Heart left ventricle (tissue), 13 donors: ENCODE results near the gene NCK2.

Experiments used
- POLR2A ChIP-seq, 2 donors: fragments of 450-650 bp; IDR thresholded peaks; one replicate each; pipeline ENCODE4 v1.6.1; 2017; ENCODE audit warnings: antibody characterized with exemption in 2 of 2, mild to moderate bottlenecking in 2 of 2, moderate library complexity in 2 of 2
- TF ChIP-seq, protein P1 (sequence below), 12 donors: fragments of 200-600 bp; sonication (generic) in 4 of 12; IDR thresholded peaks; one replicate each; pipeline versions ENCODE4 v1.5.0 to v1.8.0; 2018 to 2022; ENCODE audit warnings: antibody characterized with exemption in 12 of 12, mild to moderate bottlenecking in 5 of 12
- donor health status: ischemic (EF 13 %, LVEDD 7.1; RV severe dilation, severe dysfunction).
- donor health status: DM: no; HTN: yes; CAD: no.
- donor health status: DM: no; HTN: no; CAD: no.
- donor health status: ischemic (EF 25% LVEDD 6.9; RV normal size, moderate dysfunction).
- donor health status: ischemic (EF 25% LVEDD 5.7; RV mildly dilated, moderate dysfunction).
- donor health status: ischemic (EF 35%, LVEDD 5.7; RV mildly dilated, moderate dysfunction).
- donor health status: nonischemic (EF 11% LVEDD 7.7; RV severe dilation, severe dysfunction).
- donor health status: DM: yes; HTN: yes; CAD: no.
- donor health status: PGD.
- donor health status: ischemic (EF 29% LVEDD 5.4; RV normal size, mild dysfunction).
- donor health status: nonischemic (EF 23%, LVEDD 6.1; RV moderate dilation, normal function).

- TF ChIP-seq, protein P1, sequence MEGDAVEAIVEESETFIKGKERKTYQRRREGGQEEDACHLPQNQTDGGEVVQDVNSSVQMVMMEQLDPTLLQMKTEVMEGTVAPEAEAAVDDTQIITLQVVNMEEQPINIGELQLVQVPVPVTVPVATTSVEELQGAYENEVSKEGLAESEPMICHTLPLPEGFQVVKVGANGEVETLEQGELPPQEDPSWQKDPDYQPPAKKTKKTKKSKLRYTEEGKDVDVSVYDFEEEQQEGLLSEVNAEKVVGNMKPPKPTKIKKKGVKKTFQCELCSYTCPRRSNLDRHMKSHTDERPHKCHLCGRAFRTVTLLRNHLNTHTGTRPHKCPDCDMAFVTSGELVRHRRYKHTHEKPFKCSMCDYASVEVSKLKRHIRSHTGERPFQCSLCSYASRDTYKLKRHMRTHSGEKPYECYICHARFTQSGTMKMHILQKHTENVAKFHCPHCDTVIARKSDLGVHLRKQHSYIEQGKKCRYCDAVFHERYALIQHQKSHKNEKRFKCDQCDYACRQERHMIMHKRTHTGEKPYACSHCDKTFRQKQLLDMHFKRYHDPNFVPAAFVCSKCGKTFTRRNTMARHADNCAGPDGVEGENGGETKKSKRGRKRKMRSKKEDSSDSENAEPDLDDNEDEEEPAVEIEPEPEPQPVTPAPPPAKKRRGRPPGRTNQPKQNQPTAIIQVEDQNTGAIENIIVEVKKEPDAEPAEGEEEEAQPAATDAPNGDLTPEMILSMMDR (IDR thresholded peaks at IDR 0.05): no peak
- no peak for TF ChIP-seq POLR2A (IDR thresholded peaks at IDR 0.05)
These were observed 50.8 kb downstream of the NCK2 start for GRCh38 chr2:105795575-105795934.
